Glomerular endothelial cell (primary cell): ENCODE results near the gene PCDHGA1. TPM values are rescaled to one million over a fixed set of nuclear protein-coding genes. Genes with fewer than 3 reads are reported as not detected.

ENCODE experiments used
- DNase-seq: peaks from one replicate; pipeline ENCODE4 v3.0.0-alpha.2; 2011; ENCODE audit warnings: low read depth, low spot score; ENCODE audit errors: extremely low read depth
- total RNA-seq: library from RNA; depleted of rRNA; stranded (reverse); fragments of >200 nt; gene quantifications from 2 replicates; pipeline ENCODE4 v1.2.3, GENCODE V29; 2015

The PCDHGA1 gene
- total RNA-seq, 1 donor from 2014 or later = 1.2 TPM

DNA sequence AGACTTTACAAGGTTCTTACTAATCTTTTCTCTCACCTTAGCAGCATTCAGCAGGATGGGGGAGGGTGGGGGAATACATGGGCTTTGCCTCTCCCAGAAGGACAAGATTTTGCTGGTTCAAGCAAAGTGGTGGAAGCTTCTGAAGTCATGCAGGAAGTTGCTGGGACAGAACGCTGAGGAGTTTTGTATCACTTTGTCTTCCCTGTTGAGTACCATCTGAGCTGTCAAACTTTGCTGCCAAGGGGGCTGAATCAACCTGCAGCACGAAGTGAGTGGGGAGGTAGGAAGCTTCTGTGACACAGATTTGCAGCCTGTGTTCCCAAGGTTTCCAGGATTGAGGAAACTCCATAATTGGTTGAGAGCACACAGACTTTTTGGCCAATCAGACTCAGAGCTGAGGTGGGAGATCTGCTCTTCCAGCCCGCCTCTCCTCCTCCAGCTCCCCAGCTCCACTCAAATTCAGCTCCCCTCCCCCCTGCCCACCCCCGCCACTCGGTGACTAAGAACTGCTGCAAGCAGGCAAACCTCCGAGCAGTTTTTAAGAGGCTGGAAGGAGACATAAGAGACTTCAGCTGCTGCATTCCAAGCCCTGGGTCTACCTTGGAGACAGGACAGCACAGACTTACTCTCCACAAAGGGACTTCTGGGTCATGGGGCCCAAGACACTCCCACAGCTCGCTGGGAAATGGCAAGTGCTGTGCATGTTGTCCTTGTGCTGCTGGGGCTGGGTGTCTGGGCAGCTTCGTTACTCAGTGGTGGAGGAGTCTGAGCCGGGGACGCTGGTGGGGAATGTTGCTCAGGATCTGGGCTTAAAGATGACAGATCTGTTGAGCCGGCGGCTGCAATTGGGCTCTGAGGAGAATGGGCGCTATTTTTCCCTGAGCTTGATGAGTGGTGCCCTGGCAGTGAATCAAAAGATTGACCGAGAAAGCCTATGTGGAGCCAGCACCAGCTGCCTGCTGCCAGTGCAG, 158.6 kb downstream of the PCDHGA1 start, which contains the start of gene PCDHGC5:
TSS of gene PCDHGC5 (plus strand) at position 491 of the 971 bp plus-strand sequence. CDS start at position 651, 160 bp downstream.
- DNase-seq = no peak

- DNase-seq = no peak
Measured at GRCh38 chr5:141489841-141490240, 159.5 kb downstream of the PCDHGA1 start.

GRCh38 chr5:141490271-141490670, 160.0 kb downstream of the PCDHGA1 start:
- DNase-seq = no peak

GRCh38 chr5:141490771-141491170, 160.5 kb downstream of the PCDHGA1 start:
- DNase-seq = no peak

- DNase-seq = no peak
Measured at GRCh38 chr5:141491323-141492167, 161.2 kb downstream of the PCDHGA1 start.

DNA sequence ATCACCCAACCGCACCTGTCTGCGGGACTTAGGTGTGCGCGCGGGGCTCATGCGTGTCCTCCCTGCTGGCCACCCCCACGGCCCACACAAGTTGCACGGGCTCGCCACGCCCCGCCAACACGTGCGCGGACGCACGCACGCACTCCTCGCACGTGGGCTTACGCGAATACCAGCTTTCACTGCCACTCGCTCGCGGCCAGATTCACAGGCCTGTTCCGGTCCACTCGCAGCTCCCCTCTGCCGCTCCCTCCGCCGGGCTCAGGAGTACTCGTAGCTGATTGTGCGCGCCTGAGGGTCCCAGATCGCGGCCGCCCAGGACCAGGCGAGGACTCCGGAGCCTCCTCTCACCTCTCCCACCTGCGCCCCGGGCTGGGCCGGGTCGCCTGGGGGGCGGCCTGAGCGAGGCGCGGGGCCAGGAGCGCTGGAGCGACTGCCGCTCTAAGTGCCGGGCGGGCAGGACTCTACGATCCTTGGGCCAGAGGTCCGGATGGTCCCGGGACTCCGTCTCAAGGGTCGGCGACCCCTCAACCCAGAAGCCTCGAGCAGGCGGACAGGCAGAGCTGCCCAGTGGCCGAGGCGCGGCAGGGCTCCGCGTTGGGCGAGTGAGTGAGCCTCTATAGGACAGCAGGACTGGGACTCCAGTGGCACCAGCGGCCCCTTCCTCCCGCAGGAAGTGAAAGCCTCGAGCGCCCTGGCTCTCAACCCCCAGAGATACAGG, 162.0 kb downstream of the PCDHGA1 start:
- no peak for DNase-seq

- no peak for DNase-seq
Measured at GRCh38 chr5:141493500-141494422, 163.4 kb downstream of the PCDHGA1 start.

GRCh38 chr5:141494761-141495452, 164.6 kb downstream of the PCDHGA1 start:
- no peak for DNase-seq

- no peak for DNase-seq
Measured at GRCh38 chr5:141495453-141495811, 165.1 kb downstream of the PCDHGA1 start.

- DNase-seq = no peak
Measured at GRCh38 chr5:141496038-141496437, 165.7 kb downstream of the PCDHGA1 start.

GRCh38 chr5:141501761-141502160, 171.4 kb downstream of the PCDHGA1 start:
- DNase-seq = no peak

- DNase-seq = no peak
Measured at GRCh38 chr5:141503681-141504080, 173.4 kb downstream of the PCDHGA1 start.

DNA sequence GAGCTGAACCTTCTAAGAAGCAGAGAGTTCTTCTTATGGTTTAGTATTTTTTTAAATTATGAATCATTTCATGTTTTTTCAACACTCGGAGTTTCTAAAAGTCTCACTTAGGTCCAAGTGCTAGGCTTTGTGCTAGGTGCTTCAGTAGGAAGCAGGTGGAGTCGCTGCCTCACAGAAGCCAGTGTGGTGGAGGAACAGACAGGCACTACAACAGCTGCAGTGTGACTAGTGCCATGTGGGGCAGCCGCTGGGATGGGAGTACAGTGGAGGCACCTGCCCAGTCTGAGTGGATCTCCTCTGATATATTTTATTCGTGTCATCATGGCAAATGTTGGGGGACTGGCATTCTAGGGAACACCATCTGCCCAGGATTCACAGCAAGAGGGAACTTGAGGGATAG, 173.9 kb downstream of the PCDHGA1 start:
- no peak for DNase-seq

DNA sequence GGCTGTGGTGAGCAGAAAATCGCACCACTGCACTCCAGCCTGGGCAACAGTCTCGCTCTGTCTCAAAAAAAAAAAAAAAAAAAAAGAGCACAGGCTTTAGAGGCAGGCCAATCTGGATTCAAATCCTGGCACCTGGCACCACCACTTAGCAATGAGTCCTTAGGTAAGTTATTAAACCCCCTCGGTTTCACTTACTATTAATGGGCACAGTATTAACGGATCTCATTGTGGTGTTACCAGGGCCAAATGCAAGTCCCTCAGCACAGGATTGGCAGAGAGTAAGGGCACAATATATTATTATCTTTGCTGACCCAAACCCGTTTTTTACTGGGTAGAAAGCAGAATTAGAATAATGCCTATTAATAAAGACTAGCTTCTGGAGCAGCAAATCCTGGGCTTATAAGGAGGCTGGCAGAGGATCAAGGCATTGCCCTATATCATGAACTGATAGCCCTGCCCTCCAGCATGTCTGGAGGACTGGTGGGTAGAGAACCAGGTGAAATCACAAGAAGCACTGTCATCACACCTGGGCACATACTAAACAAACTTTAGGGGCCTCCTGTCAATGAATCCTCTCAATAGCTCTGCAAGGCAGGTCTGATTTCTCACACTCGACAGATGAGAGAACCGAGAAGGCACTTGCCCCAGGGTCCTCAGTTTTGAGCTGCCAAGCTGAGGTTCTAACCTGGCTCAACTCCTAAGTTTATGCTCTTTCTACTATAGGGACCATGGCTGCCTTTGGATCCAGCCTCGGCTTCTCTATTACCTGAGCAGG, 176.3 kb downstream of the PCDHGA1 start:
- DNase-seq = no peak

GRCh38 chr5:141507387-141508091, 177.2 kb downstream of the PCDHGA1 start:
- no peak for DNase-seq

- no peak for DNase-seq
Measured at GRCh38 chr5:141508440-141508797, 178.1 kb downstream of the PCDHGA1 start.

DNA sequence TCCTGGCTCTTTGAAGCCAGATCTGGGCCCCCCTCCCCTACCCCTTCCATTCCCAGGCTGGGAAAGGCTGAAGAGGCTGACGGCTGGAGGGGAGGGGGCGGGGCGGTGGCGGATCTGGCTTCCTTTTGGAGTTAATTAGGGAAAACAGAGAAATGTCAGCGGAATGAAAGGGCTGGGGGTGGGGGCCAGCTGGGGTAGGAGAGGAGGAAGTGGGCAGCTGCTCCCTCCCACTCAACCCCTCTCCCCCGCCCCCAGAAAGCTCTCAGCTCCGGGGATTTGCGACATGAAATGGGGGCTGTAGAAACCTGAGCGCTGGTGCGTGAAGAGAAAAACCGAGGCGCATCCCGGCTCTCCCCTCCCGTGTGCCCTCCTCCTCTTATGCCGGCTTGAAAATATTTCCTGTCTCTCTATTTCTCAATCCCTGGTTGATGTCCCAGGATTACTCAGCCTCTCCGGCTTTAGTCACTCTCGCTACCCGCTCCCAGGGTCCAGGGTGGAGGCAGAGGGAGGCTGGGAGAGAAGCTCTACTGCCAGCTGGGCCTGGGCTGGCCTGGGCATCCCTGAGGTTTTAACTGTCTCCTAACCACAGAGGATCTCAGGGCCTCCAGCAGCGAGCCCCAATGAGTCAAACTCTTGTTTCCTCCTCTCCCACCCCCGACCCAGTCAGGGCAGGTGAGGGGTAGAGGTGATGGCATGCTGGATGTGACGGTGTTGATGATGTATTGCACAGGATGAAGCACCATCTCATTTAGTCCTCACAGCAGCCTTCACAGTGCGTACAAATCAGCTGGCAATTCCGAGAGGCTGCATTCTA, 178.7 kb downstream of the PCDHGA1 start:
- DNase-seq = no peak
